Measurements from ENCODE around the gene TMED3. TPM values are rescaled to one million over a fixed set of nuclear protein-coding genes. Genes with fewer than 3 reads are reported as not detected.

Gene TMED3
- total and polyA plus RNA-seq, 10 donors, result 28.2 to 76.6 (median 38.6) TPM

GRCh38 chr15:79364571-79365240 lies 53.8 kb downstream of the TMED3 start:
- TF ChIP-seq POLR2AphosphoS5 (IDR thresholded peaks at IDR 0.05) (no peak), POLR2A (IDR thresholded peaks at IDR 0.05) (no peak), CTCF (IDR thresholded peaks at IDR 0.05 in 8 of 11, conservative IDR thresholded peaks at IDR 0.05 in 3 of 11) (no peak)
- DNase-seq, result no peak
- H3K27me3 ChIP-seq (replicated peaks in 1 of 7), result no peaks in the 10 kb centered on the region
- no peaks in the 10 kb centered on the region for H3K9me3 ChIP-seq
- H3K4me3 ChIP-seq, result no peak overlapping the region
- H3K36me3 ChIP-seq, result no peaks in the 10 kb centered on the region
- no peaks in the 10 kb centered on the region for H3K4me1 ChIP-seq
- 88 to 96% (median 93%) methylated on average over 9 of the region's 9 CpGs for WGBS, 5 donors
- intact Hi-C loops (cut with DNase I; ENCODE audit: low total_unique reads), result no loop called here
- H3K27ac ChIP-seq, result no peak overlapping the region

DNA sequence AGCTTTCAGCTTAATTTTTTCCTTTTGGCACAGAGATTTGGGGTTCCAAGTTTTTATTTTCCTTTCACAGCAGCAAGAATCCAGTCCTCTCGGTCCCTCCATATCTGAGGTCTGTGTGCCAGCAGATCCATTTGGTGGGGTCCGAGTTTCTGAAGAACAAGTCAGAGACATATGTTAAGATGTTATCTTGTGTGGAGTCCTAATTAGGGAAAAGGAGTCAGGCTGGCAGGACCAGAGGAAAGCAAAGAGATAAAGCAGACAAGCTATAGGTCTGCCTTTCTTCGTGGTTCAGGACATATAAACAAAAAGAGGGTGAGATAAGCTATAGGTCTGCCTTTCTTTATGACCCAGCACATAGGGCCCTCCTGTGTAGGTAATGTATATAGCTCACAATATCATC lies 54.9 kb downstream of the TMED3 start:
- Histone ChIP-seq H3K4me3 (no peak overlapping the region), H3K4me1 (no peaks in the 10 kb centered on the region), H3K27me3 (replicated peaks in 1 of 7) (no peaks in the 10 kb centered on the region), H3K9me3 (no peaks in the 10 kb centered on the region), H3K36me3 (no peaks in the 10 kb centered on the region), H3K27ac (no peak overlapping the region)
- no peak for DNase-seq
- TF ChIP-seq POLR2A (IDR thresholded peaks at IDR 0.05) (no peak), POLR2AphosphoS5 (IDR thresholded peaks at IDR 0.05) (no peak), CTCF (IDR thresholded peaks at IDR 0.05 in 8 of 11, conservative IDR thresholded peaks at IDR 0.05 in 3 of 11) (no peak)
- WGBS, 5 donors, result 60 to 82% (median 76%) methylated on average over 3 of the region's 3 CpGs
- intact Hi-C loops (cut with DNase I; ENCODE audit: low total_unique reads), result no loop called here

- intact Hi-C loops (cut with DNase I; ENCODE audit: low total_unique reads), result no loop called here
- WGBS, 5 donors, result 76 to 91% (median 85%) methylated on average over 2 of the region's 2 CpGs
- Histone ChIP-seq H3K4me1 (no peaks in the 10 kb centered on the region), H3K36me3 (no peaks in the 10 kb centered on the region), H3K4me3 (no peak overlapping the region), H3K27ac (no peak overlapping the region), H3K27me3 (replicated peaks in 1 of 7) (no peaks in the 10 kb centered on the region), H3K9me3 (no peaks in the 10 kb centered on the region)
- TF ChIP-seq POLR2AphosphoS5 (IDR thresholded peaks at IDR 0.05) (no peak), CTCF (IDR thresholded peaks at IDR 0.05 in 8 of 11, conservative IDR thresholded peaks at IDR 0.05 in 3 of 11) (no peak), POLR2A (IDR thresholded peaks at IDR 0.05) (no peak)
- DNase-seq, result no peak
These were observed 55.8 kb downstream of the TMED3 start for GRCh38 chr15:79366691-79367090.

GRCh38 chr15:79370716-79371115 lies 59.8 kb downstream of the TMED3 start:
- Histone ChIP-seq H3K4me3 (no peak overlapping the region), H3K36me3 (no peaks in the 10 kb centered on the region), H3K4me1 (no peaks in the 10 kb centered on the region), H3K27ac (no peak overlapping the region), H3K27me3 (replicated peaks in 1 of 7) (no peaks in the 10 kb centered on the region), H3K9me3 (no peaks in the 10 kb centered on the region)
- no peak for TF ChIP-seq CTCF (IDR thresholded peaks at IDR 0.05 in 8 of 11, conservative IDR thresholded peaks at IDR 0.05 in 3 of 11)
- no peak for TF ChIP-seq POLR2AphosphoS5 (IDR thresholded peaks at IDR 0.05)
- no peak for TF ChIP-seq POLR2A (IDR thresholded peaks at IDR 0.05)
- intact Hi-C loops (cut with DNase I; ENCODE audit: low total_unique reads), result no loop called here
- 62 to 92% (median 75%) methylated on average over 1 of the region's 1 CpG for WGBS, 5 donors
- no peak for DNase-seq

Measured in spleen (tissue), 11 donors.